ENCODE measurements around the gene ABHD1. TPM values are rescaled to one million over a fixed set of nuclear protein-coding genes. Genes with fewer than 3 reads are reported as not detected.

ABHD1 gene
- total RNA-seq, 1 donor from 2014 or later: not detected

DNA sequence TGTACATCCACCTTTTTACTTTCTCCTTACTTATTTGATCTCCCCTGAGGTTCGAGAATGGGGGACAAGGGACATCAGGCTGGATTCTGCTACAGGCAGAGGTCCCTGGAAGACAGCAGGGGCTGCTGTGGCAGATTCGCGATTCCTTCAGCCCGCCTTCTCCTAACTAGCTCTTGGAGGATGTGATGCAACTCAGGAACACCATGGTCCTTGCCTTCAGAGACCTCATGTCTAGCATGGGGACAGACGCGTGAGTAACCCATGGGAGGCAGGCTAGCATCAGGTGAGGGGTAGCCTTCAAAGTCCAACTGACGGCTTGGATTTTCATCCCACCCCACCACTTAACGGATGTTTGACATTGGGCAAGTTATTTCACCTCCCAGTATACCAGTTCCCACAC is 24.3 kb downstream of the ABHD1 start:
- no peak for DNase-seq (ENCODE audit: low read depth)
- FAIRE-seq: no peak
- no peaks in the 10 kb centered on the region for H3K27me3 ChIP-seq (ENCODE audit: control insufficient read depth, insufficient read depth, low read length)
- no peaks in the 10 kb centered on the region for H3K36me3 ChIP-seq (ENCODE audit: control insufficient read depth, insufficient read depth, low read length)
- H3K4me3 ChIP-seq (ENCODE audit: low read depth, low read length): no peak overlapping the region
- TF ChIP-seq, protein P1, sequence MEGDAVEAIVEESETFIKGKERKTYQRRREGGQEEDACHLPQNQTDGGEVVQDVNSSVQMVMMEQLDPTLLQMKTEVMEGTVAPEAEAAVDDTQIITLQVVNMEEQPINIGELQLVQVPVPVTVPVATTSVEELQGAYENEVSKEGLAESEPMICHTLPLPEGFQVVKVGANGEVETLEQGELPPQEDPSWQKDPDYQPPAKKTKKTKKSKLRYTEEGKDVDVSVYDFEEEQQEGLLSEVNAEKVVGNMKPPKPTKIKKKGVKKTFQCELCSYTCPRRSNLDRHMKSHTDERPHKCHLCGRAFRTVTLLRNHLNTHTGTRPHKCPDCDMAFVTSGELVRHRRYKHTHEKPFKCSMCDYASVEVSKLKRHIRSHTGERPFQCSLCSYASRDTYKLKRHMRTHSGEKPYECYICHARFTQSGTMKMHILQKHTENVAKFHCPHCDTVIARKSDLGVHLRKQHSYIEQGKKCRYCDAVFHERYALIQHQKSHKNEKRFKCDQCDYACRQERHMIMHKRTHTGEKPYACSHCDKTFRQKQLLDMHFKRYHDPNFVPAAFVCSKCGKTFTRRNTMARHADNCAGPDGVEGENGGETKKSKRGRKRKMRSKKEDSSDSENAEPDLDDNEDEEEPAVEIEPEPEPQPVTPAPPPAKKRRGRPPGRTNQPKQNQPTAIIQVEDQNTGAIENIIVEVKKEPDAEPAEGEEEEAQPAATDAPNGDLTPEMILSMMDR (IDR thresholded peaks at IDR 0.05; ENCODE audit: insufficient read depth, low read length, severe bottlenecking): no peak

DNA sequence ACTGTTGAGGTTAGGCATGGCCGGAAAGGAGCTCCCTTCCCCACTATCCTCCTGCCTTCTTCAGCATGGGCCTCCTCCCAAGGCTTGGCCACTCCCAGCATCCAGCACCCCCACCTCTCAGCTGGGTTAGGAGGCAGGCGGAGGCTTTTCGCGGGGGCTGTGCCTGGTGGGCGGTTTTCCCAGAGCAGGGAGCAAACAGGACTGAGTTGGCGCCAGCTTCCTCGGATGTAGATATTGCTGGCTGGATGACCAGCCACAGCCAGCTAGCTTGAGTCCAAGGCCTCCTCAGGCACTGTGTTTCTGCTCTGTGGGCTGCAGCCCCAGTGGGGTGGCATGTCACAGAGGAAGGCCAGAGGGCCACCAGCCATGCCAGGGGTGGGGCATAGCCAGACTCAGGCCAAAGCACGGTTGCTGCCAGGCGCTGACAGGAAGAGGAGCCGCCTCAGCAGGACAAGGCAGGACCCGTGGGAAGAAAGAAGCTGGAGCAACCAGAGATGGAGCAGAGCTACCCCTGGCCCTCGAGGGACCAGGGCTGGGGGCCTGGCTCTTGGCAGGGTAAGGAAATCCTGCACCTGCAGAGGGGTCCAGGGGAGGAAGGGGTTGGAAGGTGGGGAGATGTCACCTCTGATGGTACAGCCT is 25.3 kb downstream of the ABHD1 start, which contains the start of gene TCF23:
Gene TCF23 (plus strand): TSS at position 204 of the 639 bp plus-strand sequence. CDS start 130 bp downstream, at position 334.
- H3K36me3 ChIP-seq (ENCODE audit: control insufficient read depth, insufficient read depth, low read length): no peaks in the 10 kb centered on the region
- TF ChIP-seq, protein P1 (IDR thresholded peaks at IDR 0.05; ENCODE audit: insufficient read depth, low read length, severe bottlenecking): no peak
- DNase-seq (ENCODE audit: low read depth) (no peak), FAIRE-seq (no peak)
- no peak within 1 kb of the TSS for H3K4me3 ChIP-seq (ENCODE audit: low read depth, low read length)
- H3K27me3 ChIP-seq (ENCODE audit: control insufficient read depth, insufficient read depth, low read length): no peaks in the 10 kb centered on the region

DNA sequence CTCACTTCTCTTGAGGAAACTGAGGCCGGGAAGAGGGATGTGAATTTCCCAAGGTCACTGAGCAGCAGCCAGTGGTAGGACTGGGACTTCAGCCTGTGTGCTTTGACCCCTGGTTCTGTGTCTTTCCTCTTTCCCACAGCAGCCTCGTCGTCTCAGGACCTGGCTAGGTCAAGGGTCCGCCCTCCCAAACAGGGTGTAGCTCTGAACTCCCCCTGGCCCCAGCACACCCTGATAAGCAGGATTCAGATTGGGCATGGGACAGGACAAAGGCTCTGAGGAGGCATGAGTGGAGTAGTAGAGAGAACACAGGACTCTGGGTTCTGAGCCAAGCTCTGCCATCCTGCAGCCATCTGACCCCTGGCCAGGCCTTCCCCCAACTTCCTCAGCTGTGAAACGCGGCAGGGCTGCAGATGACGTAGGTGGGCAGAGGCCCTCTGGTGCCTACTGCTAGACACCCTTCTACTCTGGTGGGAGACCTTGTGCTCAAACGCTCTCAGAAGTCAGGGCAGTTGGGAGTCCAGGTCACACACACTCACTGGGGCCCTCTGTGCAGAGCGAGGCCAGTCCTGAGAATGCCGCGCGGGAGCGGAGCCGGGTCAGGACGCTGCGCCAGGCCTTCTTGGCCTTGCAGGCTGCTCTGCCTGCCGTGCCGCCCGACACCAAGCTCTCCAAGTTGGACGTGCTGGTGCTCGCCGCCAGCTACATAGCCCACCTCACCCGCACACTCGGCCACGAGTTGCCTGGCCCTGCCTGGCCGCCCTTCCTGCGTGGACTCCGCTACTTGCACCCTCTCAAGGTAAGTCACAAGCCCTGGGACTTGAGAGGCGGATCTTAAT is 26.2 kb downstream of the ABHD1 start:
- TF ChIP-seq, protein P1 (IDR thresholded peaks at IDR 0.05; ENCODE audit: insufficient read depth, low read length, severe bottlenecking): no peak
- DNase-seq (ENCODE audit: low read depth): no peak
- FAIRE-seq: no peak

DNA sequence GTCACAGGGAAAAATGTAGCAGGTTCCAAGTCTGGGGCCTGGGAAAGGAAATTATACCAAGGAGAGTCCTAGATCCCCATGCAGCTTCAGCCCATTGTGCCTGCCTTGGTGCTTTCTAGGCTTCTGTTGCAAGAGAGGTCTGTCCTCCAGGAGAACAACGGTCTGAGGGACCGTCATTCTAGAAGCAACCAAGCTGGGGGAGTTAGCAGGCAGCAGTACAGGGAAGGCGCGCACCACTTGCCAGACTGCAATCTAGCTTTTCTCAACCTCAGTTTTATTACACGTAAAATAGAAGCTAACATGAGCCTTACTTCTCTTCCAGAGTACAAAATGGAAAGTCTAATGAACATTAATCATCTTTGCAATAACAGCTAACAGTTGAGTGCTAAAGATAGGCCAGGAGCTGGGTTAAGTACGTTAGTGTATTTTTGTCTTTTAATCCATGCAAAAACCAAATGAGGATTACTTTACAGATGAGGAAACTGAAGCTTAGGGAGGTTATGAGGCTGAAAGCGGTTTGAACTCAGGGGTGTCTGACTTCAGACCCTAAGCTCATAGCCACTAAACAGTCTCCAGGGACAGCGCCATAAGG is 27.1 kb downstream of the ABHD1 start:
- DNase-seq (ENCODE audit: low read depth) (no peak), FAIRE-seq (no peak)
- Histone ChIP-seq H3K4me3 (ENCODE audit: low read depth, low read length) (no peak overlapping the region), H3K36me3 (ENCODE audit: control insufficient read depth, insufficient read depth, low read length) (no peaks in the 10 kb centered on the region), H3K27me3 (ENCODE audit: control insufficient read depth, insufficient read depth, low read length) (no peaks in the 10 kb centered on the region)
- TF ChIP-seq, protein P1 (IDR thresholded peaks at IDR 0.05; ENCODE audit: insufficient read depth, low read length, severe bottlenecking): no peak

More for the DNA sequence above, 26.2 kb downstream of the ABHD1 start:
- H3K27me3 ChIP-seq (ENCODE audit: control insufficient read depth, insufficient read depth, low read length): no peaks in the 10 kb centered on the region
- no peak overlapping the region for H3K4me3 ChIP-seq (ENCODE audit: low read depth, low read length)
- no peaks in the 10 kb centered on the region for H3K36me3 ChIP-seq (ENCODE audit: control insufficient read depth, insufficient read depth, low read length)

DNA sequence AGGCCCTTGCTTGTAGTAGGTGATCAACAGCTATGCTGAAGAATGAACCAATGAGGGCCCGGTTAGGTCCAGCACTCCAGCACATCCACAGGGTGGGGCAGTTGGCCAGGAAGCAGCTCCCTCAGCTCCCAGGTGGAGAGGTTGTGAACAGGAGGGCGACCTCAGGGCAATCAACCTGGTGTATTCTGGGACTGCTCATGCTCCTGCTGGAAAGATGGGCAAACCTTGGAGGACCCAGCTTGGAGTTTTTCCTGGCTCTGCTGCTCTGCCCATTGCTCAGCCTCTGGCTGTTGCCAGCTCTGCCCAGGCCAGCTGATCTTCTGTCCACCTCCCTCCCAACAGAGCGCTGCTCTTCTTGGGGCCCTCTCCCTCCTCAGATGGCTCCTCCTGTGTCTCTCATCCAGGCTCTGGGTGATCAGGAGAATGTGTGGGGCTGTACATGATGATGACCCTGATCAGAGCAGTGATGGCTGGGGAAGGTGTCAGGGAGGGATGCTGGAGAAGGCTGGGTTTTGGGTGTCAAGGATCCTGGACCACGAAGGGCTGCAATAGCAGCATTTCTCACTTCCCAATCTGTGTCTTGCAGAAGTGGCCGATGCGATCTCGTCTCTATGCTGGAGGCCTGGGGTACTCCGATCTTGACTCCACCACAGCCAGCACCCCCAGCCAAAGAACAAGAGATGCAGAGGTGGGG is 28.6 kb downstream of the ABHD1 start:
- peak; percentile 47 for FAIRE-seq

More for the DNA sequence above, 28.6 kb downstream of the ABHD1 start:
- DNase-seq (ENCODE audit: low read depth): no peak
- Histone ChIP-seq H3K36me3 (ENCODE audit: control insufficient read depth, insufficient read depth, low read length) (no peaks in the 10 kb centered on the region), H3K4me3 (ENCODE audit: low read depth, low read length) (no peak overlapping the region), H3K27me3 (ENCODE audit: control insufficient read depth, insufficient read depth, low read length) (no peaks in the 10 kb centered on the region)
- TF ChIP-seq, protein P1 (IDR thresholded peaks at IDR 0.05; ENCODE audit: insufficient read depth, low read length, severe bottlenecking): no peak
